SK-N-SH treated with all-trans-retinoic acid at 6 μM for 48 hours (cell line): ENCODE measurements around the gene ADGRV1.
"Not testable (repeated sequence)": the region's sequence is repeated elsewhere in the genome, so short reads cannot be mapped to it uniquely, and the experiment has no call there.

Experiments used
- ATAC-seq: fragments of 200-7000 bp; cut with Tn5 transposase; 3 replicates; pipeline ENCODE4 v1.9.1; 2020; ENCODE audit warnings: mild to moderate bottlenecking, moderate library complexity
- ARNTL ChIP-seq: fragments of 450-650 bp; formaldehyde crosslinking; IDR thresholded peaks from 2 replicates; pipeline ENCODE4 v1.5.0; 2020; ENCODE audit warnings: low read depth, mild to moderate bottlenecking, moderate library complexity, borderline replicate concordance
- BACH2 ChIP-seq: fragments of 250-450 bp; sonication (Bioruptor Pico); IDR thresholded peaks from 2 replicates; pipeline ENCODE4 v1.9.0; 2021; ENCODE audit warnings: mild to moderate bottlenecking, borderline replicate concordance
- CSDC2 ChIP-seq: fragments of 250-450 bp; sonication (Bioruptor Pico); IDR thresholded peaks from 2 replicates; pipeline ENCODE4 v1.5.0; 2020; ENCODE audit warnings: mild to moderate bottlenecking, moderate library complexity
- ESRRG ChIP-seq: fragments of 250-450 bp; sonication (Bioruptor Pico); IDR thresholded peaks from 2 replicates; pipeline ENCODE4 v1.6.1; 2021; ENCODE audit warnings: mild to moderate bottlenecking
- GLIS3 ChIP-seq: fragments of 250-450 bp; sonication (Bioruptor Pico); IDR thresholded peaks from 2 replicates; pipeline ENCODE4 v1.5.0; 2020; ENCODE audit warnings: mild to moderate bottlenecking, moderate library complexity
- ISL1 ChIP-seq: fragments of 250-450 bp; sonication (Bioruptor Pico); IDR thresholded peaks from 2 replicates; pipeline ENCODE4 v2.1.2; 2022; ENCODE audit warnings: mild to moderate bottlenecking, moderate library complexity
- OSR1 ChIP-seq: fragments of 250-450 bp; sonication (Bioruptor Pico); IDR thresholded peaks from 2 replicates; pipeline ENCODE4 v1.8.0; 2022; ENCODE audit warnings: moderate library complexity, mild to moderate bottlenecking, inconsistent platforms
- POU6F1 ChIP-seq: fragments of 250-450 bp; sonication (Bioruptor Pico); IDR thresholded peaks from 2 replicates; pipeline ENCODE4 v1.8.0; 2021; ENCODE audit warnings: low read depth, mild to moderate bottlenecking, moderate library complexity, borderline replicate concordance
- PPARA ChIP-seq: fragments of 250-450 bp; sonication (Bioruptor Pico); IDR thresholded peaks from 2 replicates; pipeline ENCODE4 v1.5.0; 2020; ENCODE audit warnings: mild to moderate bottlenecking, borderline replicate concordance
- RARB ChIP-seq: fragments of 250-450 bp; sonication (Bioruptor Pico); IDR thresholded peaks from 2 replicates; pipeline ENCODE4 v1.8.0; 2021; ENCODE audit warnings: mild to moderate bottlenecking, moderate library complexity
- SNAI2 ChIP-seq: fragments of 250-450 bp; sonication (Bioruptor Pico); IDR thresholded peaks from 2 replicates; pipeline ENCODE4 v1.5.0; 2020; ENCODE audit warnings: mild to moderate bottlenecking, moderate library complexity
- TCF4 ChIP-seq: fragments of 250-450 bp; sonication (Bioruptor Pico); IDR thresholded peaks from 2 replicates; pipeline ENCODE4 v1.8.0; 2021; ENCODE audit warnings: mild to moderate bottlenecking, moderate library complexity, borderline replicate concordance
- TOX ChIP-seq: fragments of 250-450 bp; sonication (Bioruptor Pico); IDR thresholded peaks from 2 replicates; pipeline ENCODE4 v1.8.0; 2021; ENCODE audit warnings: mild to moderate bottlenecking, moderate library complexity, borderline replicate concordance
- ZFP3 ChIP-seq: fragments of 250-450 bp; sonication (Bioruptor Pico); IDR thresholded peaks from 2 replicates; pipeline ENCODE4 v1.5.0; 2020; ENCODE audit warnings: mild to moderate bottlenecking, moderate library complexity
- ZFP30 ChIP-seq: fragments of 450-650 bp; formaldehyde crosslinking; IDR thresholded peaks from 2 replicates; pipeline ENCODE4 v1.5.0; 2022; ENCODE audit warnings: mild to moderate bottlenecking, moderate library complexity
- ZNF565 ChIP-seq: fragments of 450-650 bp; formaldehyde crosslinking; conservative IDR thresholded peaks from 2 replicates; pipeline ENCODE4 v1.5.0; 2020; ENCODE audit warnings: low read depth, mild to moderate bottlenecking, moderate library complexity
- ZNF70 ChIP-seq: fragments of 450-650 bp; formaldehyde crosslinking; IDR thresholded peaks from 2 replicates; pipeline ENCODE4 v1.5.0; 2020; ENCODE audit warnings: mild to moderate bottlenecking, moderate library complexity
- TF ChIP-seq, protein P1 (sequence below): fragments of 250-450 bp; sonication (Bioruptor Pico); IDR thresholded peaks from 2 replicates; pipeline ENCODE4 v1.5.0; 2020; ENCODE audit warnings: mild to moderate bottlenecking, moderate library complexity
- TF ChIP-seq, protein P2 (sequence below): fragments of 250-450 bp; sonication (Bioruptor Pico); IDR thresholded peaks from 2 replicates; pipeline ENCODE4 v1.5.1; 2021; ENCODE audit warnings: mild to moderate bottlenecking, moderate library complexity
- TF ChIP-seq, protein P3 (sequence below): fragments of 250-450 bp; sonication (Bioruptor Pico); IDR thresholded peaks from 2 replicates; pipeline ENCODE4 v1.8.0; 2020; ENCODE audit warnings: mild to moderate bottlenecking, moderate library complexity, borderline replicate concordance

ADGRV1 gene

GRCh38 chr5:91061946-91062562 lies 503.5 kb downstream of the ADGRV1 start:
- TF ChIP-seq POU6F1 (CRISPR knock-in tag) (no peak), RARB (no peak), TCF4 (CRISPR knock-in tag) (no peak), ISL1 (CRISPR knock-in tag) (no peak)
- no peak; the same call in 2 of the 3 replicates for ATAC-seq

- ATAC-seq: not testable (repeated sequence)
Observed at GRCh38 chr5:91063098-91063690, 504.6 kb downstream of the ADGRV1 start.

DNA sequence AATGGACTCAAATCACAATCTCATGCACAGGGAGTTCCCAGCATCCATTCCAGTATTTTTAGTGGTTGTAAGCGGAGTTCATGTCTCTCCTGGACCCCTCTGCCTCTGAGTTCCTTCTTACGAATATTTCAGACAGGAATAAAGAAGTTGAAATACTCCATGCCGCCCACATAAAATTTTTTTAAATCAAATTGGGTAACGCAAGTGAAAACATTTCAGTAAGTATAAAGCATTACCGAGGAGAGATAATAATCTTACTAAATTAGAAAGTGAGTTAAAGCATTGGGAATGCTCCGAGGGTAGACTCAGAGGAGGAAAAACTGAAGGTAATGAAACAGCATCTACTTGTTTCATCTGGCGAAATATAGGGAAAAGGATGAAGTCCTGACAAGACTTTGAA lies 506.9 kb downstream of the ADGRV1 start:
- TF ChIP-seq ISL1 (CRISPR knock-in tag) (0 out of 2 replicates have a peak, but pooled peaks have one; percentile 37), ZNF565 (CRISPR knock-in tag) (no peak)
- ATAC-seq: no peak

DNA sequence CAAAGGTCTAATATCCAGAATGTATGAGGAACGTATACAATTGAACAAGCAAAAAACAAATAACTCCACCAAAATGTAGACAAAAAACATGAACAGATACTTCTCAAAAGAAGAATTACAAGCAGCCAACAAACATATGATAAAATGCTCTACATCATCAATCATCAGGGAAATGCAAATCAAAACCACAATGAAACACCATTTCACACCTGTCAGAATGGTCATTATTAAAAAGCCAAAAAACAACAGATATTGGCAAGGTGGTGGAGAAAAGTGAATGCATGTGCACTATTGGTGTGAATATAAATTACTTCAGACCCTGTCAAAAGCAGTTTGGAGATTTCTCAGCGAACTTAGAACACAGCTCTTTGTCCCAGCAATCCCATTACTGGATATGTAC lies 510.8 kb downstream of the ADGRV1 start:
- no peak for ATAC-seq
- TF ChIP-seq ISL1 (CRISPR knock-in tag) (no peak), BACH2 (CRISPR knock-in tag) (no peak), CSDC2 (CRISPR knock-in tag) (no peak), PPARA (CRISPR knock-in tag) (no peak), GLIS3 (CRISPR knock-in tag) (no peak), ESRRG (CRISPR knock-in tag) (no peak), SNAI2 (CRISPR knock-in tag) (no peak), TOX (CRISPR knock-in tag) (no peak), OSR1 (CRISPR knock-in tag) (no peak), ZNF565 (CRISPR knock-in tag) (no peak), ZFP30 (no peak), POU6F1 (CRISPR knock-in tag) (no peak), ZNF70 (CRISPR knock-in tag) (no peak), TCF4 (CRISPR knock-in tag) (no peak), ARNTL (CRISPR knock-in tag) (no peak)
- TF ChIP-seq, protein P1, sequence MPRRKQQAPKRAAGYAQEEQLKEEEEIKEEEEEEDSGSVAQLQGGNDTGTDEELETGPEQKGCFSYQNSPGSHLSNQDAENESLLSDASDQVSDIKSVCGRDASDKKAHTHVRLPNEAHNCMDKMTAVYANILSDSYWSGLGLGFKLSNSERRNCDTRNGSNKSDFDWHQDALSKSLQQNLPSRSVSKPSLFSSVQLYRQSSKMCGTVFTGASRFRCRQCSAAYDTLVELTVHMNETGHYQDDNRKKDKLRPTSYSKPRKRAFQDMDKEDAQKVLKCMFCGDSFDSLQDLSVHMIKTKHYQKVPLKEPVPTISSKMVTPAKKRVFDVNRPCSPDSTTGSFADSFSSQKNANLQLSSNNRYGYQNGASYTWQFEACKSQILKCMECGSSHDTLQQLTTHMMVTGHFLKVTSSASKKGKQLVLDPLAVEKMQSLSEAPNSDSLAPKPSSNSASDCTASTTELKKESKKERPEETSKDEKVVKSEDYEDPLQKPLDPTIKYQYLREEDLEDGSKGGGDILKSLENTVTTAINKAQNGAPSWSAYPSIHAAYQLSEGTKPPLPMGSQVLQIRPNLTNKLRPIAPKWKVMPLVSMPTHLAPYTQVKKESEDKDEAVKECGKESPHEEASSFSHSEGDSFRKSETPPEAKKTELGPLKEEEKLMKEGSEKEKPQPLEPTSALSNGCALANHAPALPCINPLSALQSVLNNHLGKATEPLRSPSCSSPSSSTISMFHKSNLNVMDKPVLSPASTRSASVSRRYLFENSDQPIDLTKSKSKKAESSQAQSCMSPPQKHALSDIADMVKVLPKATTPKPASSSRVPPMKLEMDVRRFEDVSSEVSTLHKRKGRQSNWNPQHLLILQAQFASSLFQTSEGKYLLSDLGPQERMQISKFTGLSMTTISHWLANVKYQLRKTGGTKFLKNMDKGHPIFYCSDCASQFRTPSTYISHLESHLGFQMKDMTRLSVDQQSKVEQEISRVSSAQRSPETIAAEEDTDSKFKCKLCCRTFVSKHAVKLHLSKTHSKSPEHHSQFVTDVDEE (CRISPR knock-in tag): no peak

- no peak for ATAC-seq
- no peak for TF ChIP-seq RARB
- no peak for TF ChIP-seq SNAI2 (CRISPR knock-in tag)
- TF ChIP-seq ZNF70 (CRISPR knock-in tag): no peak
- TF ChIP-seq TCF4 (CRISPR knock-in tag): no peak
- no peak for TF ChIP-seq ZNF565 (CRISPR knock-in tag)
- TF ChIP-seq BACH2 (CRISPR knock-in tag): no peak
- no peak for TF ChIP-seq ARNTL (CRISPR knock-in tag)
- TF ChIP-seq, protein P2, sequence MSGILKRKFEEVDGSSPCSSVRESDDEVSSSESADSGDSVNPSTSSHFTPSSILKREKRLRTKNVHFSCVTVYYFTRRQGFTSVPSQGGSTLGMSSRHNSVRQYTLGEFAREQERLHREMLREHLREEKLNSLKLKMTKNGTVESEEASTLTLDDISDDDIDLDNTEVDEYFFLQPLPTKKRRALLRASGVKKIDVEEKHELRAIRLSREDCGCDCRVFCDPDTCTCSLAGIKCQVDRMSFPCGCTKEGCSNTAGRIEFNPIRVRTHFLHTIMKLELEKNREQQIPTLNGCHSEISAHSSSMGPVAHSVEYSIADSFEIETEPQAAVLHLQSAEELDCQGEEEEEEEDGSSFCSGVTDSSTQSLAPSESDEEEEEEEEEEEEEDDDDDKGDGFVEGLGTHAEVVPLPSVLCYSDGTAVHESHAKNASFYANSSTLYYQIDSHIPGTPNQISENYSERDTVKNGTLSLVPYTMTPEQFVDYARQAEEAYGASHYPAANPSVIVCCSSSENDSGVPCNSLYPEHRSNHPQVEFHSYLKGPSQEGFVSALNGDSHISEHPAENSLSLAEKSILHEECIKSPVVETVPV (CRISPR knock-in tag): no peak
- TF ChIP-seq, protein P3, sequence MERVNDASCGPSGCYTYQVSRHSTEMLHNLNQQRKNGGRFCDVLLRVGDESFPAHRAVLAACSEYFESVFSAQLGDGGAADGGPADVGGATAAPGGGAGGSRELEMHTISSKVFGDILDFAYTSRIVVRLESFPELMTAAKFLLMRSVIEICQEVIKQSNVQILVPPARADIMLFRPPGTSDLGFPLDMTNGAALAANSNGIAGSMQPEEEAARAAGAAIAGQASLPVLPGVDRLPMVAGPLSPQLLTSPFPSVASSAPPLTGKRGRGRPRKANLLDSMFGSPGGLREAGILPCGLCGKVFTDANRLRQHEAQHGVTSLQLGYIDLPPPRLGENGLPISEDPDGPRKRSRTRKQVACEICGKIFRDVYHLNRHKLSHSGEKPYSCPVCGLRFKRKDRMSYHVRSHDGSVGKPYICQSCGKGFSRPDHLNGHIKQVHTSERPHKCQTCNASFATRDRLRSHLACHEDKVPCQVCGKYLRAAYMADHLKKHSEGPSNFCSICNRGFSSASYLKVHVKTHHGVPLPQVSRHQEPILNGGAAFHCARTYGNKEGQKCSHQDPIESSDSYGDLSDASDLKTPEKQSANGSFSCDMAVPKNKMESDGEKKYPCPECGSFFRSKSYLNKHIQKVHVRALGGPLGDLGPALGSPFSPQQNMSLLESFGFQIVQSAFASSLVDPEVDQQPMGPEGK (CRISPR knock-in tag): no peak
- TF ChIP-seq ZFP3 (CRISPR knock-in tag): no peak
- TF ChIP-seq CSDC2 (CRISPR knock-in tag): no peak
- TF ChIP-seq ESRRG (CRISPR knock-in tag): no peak
Observed at GRCh38 chr5:91070761-91071550, 512.4 kb downstream of the ADGRV1 start.
